Measurements from ENCODE around the gene TMEM176B.

- TF ChIP-seq POLR2AphosphoS5 (IDR thresholded peaks at IDR 0.05; ENCODE audit: borderline replicate concordance, low read depth, low read length) (no peak), EZH2 (IDR thresholded peaks at IDR 0.05) (no peak), FOXP2 (optimal IDR thresholded peaks at IDR 0.05; ENCODE audit: control extremely low read depth, extremely low read length, insufficient read depth) (no peak)
These were observed 23.4 kb upstream of the TMEM176B start for GRCh38 chr7:150823484-150824126.
